Posterior cingulate gyrus (tissue), 11 donors: ENCODE data around the gene ASB15.

Source experiments
- DNase-seq, 10 donors: peaks; one replicate each; pipeline versions ENCODE4 v3.0.0 to v3.0.0-alpha.2; 2020 to 2021; ENCODE audit warnings: mixed read lengths in 3 of 10
- intact Hi-C: fragments of 100-400 bp; cut with DNase I; formaldehyde crosslinking; loops from one replicate; pipeline ENCODE4 v1.15.1; 2023

Gene ASB15

DNA sequence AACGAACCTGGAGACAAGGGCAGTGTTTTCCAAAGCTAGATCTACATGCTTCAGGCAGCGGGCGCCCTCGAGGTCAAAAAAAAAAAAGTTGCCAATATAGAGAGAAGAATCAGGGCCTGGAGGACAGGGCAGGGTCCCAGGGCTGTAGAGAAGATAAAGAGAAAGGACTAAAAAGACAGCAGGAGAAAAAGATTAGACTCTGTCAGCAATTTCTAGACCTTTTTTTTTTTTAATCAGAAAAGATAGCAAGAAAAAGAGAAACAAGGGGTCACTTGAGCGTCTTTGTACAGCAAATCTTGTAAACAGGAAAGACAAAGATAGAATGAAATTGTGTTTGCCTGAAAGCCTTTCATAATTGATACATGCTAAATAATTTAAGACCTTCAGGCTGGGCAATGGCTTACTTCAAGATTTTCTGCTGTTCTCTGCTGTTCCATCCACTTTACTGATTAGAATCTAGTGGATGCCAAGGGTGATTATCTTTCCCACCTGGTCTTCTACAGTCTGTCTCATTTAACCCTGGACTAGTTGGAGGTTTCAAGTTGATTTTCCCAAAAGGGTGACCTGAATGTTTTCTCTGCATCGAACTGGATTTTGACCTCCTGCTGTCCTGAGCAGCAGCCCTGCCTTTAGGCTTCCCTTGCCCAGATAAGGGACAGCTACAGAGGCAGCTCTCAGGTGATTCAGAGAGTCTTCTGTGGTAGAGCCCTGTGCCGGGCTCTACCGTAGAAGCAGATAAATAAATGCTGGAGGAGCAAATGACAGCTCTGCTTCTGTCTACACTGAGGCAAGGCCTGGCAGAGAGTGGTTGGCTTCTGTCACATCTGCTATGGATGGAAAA, 59.1 kb downstream of the ASB15 start:
- no peak for DNase-seq
- intact Hi-C loops, result no loop called here

GRCh38 chr7:123661765-123662164, 60.1 kb downstream of the ASB15 start:
- intact Hi-C loops, result no loop called here
- DNase-seq, result no peak

DNA sequence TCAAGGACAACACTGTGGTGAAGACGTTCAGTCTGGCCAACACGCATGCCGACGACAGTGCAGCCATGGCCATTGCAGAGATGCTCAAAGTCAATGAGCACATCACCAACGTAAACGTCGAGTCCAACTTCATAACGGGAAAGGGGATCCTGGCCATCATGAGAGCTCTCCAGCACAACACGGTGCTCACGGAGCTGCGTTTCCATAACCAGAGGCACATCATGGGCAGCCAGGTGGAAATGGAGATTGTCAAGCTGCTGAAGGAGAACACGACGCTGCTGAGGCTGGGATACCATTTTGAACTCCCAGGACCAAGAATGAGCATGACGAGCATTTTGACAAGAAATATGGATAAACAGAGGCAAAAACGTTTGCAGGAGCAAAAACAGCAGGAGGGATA, 60.7 kb downstream of the ASB15 start:
- DNase-seq, result no peak
- intact Hi-C loops, result no loop called here

DNA sequence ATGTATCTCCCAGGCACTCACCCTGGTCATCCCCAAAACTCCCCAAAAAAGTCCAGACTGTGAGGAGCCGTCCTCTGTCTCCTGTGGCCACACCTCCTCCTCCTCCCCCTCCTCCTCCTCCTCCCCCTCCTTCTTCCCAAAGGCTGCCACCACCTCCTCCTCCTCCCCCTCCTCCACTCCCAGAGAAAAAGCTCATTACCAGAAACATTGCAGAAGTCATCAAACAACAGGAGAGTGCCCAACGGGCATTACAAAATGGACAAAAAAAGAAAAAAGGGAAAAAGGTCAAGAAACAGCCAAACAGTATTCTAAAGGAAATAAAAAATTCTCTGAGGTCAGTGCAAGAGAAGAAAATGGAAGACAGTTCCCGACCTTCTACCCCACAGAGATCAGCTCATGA, 61.1 kb downstream of the ASB15 start:
- no peak for DNase-seq
- intact Hi-C loops, result no loop called here

- DNase-seq, result no peak
- intact Hi-C loops, result no loop called here
These were observed 61.6 kb downstream of the ASB15 start for GRCh38 chr7:123663200-123663599.

DNA sequence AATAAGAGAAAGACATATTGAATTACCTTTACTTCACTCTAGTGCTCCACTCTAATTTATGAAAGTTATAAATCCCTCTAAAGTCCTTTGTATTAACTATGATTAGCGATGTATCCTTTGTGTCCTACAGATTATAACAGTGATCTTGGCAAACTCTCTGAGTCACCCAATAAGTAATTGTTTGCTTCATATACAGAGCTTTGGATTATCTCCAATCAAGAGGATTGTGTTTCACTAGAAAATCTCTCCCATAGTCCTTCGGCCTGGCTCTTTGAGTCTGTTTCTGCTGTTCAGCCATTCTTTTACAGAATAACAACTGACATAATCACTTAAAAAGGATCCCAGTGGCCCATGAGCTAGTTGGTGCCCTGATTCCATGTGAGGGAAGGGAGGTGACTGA, 63.5 kb downstream of the ASB15 start:
- DNase-seq, result no peak
- intact Hi-C loops, result no loop called here

DNA sequence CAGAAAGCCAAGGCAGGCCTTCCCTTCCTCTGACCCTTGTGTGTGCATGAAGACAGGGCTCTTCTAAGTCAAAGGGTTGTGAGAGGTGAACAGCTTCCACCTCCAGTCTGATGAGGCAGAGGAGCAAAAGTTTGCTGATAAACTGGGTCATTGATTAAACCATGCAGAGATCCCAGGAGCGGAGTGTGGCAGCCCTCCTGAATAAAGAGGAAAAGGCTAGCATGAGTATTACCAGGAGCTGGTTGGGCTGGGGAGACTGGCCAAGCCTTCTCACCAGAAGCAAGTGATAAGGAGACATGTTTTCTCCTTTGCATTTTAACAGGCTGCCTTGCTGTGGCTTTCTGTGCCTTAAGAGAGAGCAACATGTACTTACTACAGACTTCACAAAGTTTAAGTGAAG, 64.3 kb downstream of the ASB15 start:
- DNase-seq, result no peak
- intact Hi-C loops, result no loop called here

DNA sequence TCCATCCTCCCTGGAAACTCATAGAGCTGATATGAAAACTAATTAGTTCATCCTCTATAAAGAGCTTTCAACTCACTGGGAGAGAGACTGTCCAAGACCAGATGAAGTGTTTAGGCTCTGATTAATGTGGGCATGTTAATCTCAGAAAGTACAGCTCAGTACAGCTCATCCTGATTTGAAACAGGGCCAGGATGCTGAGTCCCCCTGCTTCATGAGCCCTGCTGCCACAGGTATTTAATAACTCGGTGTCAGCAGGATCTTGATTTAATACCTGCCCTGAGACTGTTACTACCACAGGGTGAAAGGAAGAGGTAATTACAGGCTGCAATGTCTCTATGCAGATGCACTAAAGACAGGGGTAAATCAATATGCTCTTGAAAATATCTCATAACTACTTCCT, 64.9 kb downstream of the ASB15 start:
- DNase-seq, result no peak
- intact Hi-C loops, result no loop called here

DNA sequence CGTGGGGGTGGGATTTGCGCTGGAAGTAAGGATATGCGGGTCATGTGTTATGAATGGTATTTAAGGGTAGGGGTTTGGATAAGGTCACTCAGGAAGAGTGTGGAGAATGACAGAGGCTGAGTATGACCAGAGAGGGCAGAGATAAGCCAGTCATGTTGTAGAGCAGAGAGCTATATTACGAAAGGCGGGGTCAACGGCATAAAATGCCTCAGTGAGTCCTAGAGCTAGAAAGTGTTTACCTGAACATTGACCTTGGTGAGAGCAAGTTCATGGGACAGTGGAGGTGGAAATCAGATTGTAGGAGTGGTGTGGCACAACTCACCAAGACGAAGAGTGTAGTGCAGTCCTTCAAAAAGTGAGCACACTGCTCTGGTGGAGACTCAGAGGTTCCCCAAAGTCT, 67.9 kb downstream of the ASB15 start:
- intact Hi-C loops, result no loop called here
- no peak for DNase-seq

DNA sequence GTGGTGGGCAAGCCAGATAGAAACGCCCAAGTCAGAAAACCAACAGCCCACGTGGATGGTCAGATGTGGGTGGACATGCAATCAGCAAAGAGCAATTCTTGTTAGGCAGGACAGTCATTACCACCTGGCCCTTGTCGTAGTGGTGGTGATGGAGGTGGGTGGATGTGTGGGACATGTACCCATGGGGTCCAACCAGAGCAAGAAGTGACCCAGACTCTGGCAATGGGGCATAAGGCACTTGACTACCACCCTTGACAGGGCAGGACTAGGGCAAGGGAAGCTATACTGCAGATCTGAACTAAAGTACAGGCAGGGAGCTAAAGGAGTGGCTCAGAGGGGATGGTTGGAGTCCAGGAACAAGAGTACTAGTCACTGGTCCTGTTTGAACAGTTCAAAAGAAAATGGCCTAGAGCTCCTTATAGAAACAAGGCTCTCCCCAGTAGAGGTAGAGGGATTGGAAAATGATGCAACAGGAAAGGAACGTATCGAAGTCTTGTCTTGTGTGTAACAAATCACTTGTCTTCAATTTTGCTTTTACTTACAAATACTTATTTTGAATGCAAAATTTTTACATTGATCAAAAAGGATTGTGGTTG, 71.6 kb downstream of the ASB15 start:
- intact Hi-C loops, result no loop called here
- peak in 1 of 10 donors; percentile 64 for DNase-seq

DNA sequence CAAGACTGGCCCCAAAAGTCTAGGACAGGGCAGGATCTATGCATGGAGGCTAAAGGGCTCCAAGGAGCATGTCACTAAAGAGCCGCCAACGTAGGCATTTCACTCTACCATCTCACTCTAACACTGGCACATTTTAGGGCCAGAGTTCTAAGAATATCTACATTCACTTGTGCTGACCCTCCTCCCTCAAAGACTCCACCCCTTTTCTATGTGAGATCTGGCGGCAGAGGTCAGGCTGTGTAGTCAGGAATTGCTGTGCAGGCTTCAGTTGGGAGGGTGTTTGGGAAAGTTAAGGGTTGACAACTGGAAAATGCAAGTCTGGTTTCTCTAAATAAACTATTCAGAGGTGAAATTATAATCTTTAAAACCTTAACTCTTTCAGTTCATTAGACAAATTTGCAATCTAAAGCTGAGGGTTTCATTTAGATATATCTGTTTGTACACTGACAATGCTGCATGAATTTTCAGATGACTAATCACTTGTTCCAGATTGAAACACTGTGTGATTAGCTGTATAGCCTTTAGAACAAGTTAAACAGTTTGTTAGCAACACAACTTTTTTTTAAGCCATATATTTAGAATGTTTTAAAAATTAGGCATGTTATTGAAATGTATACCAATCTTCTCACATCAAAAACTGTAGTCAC, 72.3 kb downstream of the ASB15 start:
- no peak for DNase-seq

DNA sequence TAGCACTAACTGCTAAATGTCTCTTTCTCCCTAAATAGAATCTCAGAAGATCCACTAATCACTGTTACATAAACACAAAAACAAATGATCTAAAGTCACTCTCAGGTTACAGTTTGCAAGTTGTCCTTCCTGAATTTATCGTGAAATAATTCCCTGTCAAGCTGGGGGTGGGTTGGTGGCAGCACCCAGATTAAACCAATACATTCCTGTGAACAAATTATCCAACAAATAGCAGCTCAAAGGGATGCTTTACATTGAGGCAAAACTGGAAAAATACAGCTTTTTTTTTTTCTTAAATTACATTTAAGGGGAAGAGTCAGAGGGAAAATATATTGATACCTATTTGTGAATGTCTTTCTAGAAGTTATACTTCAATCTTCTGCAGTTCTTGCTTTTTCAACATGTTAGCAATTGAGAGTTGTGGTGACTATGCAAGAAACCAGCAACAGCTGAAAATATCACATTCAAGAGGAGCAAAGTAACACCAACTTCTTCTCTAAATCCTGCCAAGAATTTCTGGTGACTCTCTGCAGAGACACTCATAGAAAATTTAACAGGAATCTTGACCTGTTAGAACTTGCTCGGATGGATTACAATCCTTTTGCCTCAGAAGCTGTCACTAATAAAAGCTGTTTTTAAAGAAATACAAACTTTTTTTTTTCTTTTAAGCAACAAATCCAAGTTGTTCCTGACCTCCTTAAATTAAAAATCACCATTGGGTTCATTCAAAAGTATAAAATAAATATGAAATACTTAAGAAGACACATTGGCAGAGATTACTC, 73.0 kb downstream of the ASB15 start:
- no peak for DNase-seq
- intact Hi-C loops, result no loop called here

More for the DNA sequence above, 72.3 kb downstream of the ASB15 start:
- intact Hi-C loops, result no loop called here

- no peak for DNase-seq
- intact Hi-C loops, result no loop called here
These were observed 73.5 kb downstream of the ASB15 start for GRCh38 chr7:123675181-123675473.

DNA sequence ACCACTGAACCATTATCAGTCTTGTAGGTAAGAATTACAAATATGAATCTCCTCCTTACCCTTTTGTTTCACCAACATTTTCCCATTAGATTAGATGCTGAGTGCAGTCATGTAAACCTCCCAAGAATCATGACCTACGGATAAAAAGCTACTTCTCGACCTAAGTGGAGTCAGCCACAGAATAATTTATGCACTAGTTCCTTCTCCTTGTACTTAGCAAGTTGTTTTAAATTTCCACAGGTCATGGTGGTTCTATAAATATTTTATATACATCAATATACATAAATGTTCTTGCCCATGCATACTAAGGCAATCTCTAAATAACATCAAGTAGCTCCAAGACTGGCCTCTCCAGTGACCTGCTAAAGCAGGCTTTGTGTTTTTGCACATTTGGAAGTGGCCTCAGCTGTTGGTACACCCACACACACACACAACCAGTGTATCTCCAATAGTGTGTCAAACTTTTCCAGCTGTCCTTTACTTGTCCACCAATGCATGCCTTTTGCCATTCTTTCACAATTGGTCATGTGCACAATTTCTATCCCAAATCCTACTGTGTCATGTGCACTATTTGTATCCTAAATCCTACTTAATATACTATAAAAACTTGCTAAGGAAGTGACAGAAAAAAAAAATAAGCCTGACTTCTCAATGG, 75.6 kb downstream of the ASB15 start:
- no peak for DNase-seq
- intact Hi-C loops, result no loop called here

GRCh38 chr7:123679614-123680013, 78.0 kb downstream of the ASB15 start:
- no peak for DNase-seq
- intact Hi-C loops, result loop anchor here (5.0 kb wide), 2 partner anchors 73 to 188 kb away; no protein-coding TSS in a partner anchor

- no peak for DNase-seq
- intact Hi-C loops, result loop anchor here (5.0 kb wide), 2 partner anchors 72 to 187 kb away; no protein-coding TSS in a partner anchor
These were observed 79.0 kb downstream of the ASB15 start for GRCh38 chr7:123680580-123680979.

DNA sequence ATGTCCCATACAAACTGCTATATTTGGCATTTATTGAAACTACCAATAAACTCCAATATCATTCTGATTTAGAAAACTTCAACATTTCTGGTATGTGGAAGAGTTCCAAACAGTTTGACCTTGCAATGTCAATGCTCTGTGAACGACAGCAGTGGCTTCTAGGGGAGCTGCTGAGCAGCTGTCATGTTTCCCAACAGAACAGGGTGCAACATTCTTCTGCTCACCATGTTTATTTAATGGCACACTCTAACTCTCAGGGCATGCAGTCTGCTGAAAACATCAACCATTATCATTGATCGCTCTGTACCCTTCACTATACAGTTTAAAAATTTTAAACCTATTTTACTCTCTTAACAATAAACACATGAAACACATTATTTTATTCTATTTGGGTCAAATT, 79.9 kb downstream of the ASB15 start:
- no peak for DNase-seq
- intact Hi-C loops, result loop anchor here (5.0 kb wide), 2 partner anchors 71 to 186 kb away; no protein-coding TSS in a partner anchor

GRCh38 chr7:123682690-123683089, 81.1 kb downstream of the ASB15 start:
- intact Hi-C loops, result loop anchor here (5.0 kb wide), 2 partner anchors 70 to 185 kb away; no protein-coding TSS in a partner anchor

GRCh38 chr7:123687161-123687560, 85.5 kb downstream of the ASB15 start:
- intact Hi-C loops, result no loop called here
- no peak for DNase-seq

More at GRCh38 chr7:123682690-123683089, 81.1 kb downstream of the ASB15 start:
- DNase-seq, result no peak

DNA sequence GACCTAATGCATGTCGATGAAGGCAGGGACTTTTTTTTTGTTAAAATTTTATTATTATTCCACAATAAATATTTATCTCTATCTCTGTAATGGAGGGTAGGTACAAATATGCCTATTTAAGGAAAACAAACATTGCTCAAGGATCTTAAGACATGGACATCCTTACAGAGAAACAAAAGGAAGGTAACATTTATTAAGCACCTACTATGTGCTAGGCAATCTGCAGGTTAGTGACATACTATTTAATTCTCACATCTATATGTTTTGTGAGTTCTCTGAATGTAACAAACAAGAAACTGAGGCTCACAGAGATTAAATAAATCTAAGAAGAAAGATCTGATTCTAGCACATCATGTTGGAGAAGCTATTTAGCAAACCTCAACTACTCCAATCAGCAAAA, 86.1 kb downstream of the ASB15 start:
- DNase-seq, result no peak
- intact Hi-C loops, result no loop called here
